Endothelial cell of umbilical vein (primary cell): ENCODE data around the gene SETBP1. TPM values are rescaled to one million over a fixed set of nuclear protein-coding genes. Genes with fewer than 3 reads are reported as not detected.

Experiments
- BruUV-seq: library from RNA; stranded (reverse); fragments of 400-500 nt; replicated peaks from 2 replicates; lab custom pipeline; 2021; lab: Mats Ljungman, UMichigan
- CTCF ChIA-PET: fragments of 300-600, 350-600 bp; sonication (Branson Sonifier 250); formaldehyde crosslinking; loops from one replicate; lab custom pipeline; 2021; ENCODE audit warnings: antibody characterized with exemption, inconsistent platforms; lab: Charles Lee
- POLR2A ChIA-PET: fragments of 300-600, 350-600 bp; sonication (Branson Sonifier 250); formaldehyde crosslinking; loops from one replicate; lab custom pipeline; 2021; ENCODE audit warnings: antibody characterized with exemption, inconsistent platforms; lab: Charles Lee
- DNase-seq: peaks from one replicate; pipeline ENCODE4 v3.0.0-alpha.2; 2011; ENCODE audit warnings: low read depth, low spot score
- FAIRE-seq: peaks from 2 replicates; lab custom pipeline; 2011; peaks lifted over from hg19 to GRCh38; lab: Jason Lieb, UNC
- H2AFZ ChIP-seq: 2 replicates; pipeline ENCODE4 v1.6.0; 2012; ENCODE audit warnings: low read depth, low read length, control low read depth, inconsistent platforms
- H3K27ac ChIP-seq: 2 replicates; pipeline ENCODE4 v1.5.1; 2011; ENCODE audit warnings: low read depth, mild to moderate bottlenecking, control low read depth, low read length, moderate library complexity; ENCODE audit not compliant: insufficient read depth
- H3K27me3 ChIP-seq, 2 experiments: 2 replicates each; pipeline versions ENCODE4 v1.6.0 to v1.6.1; 2011; ENCODE audit warnings: low read length in 2 of 2, mixed read lengths in 1 of 2; ENCODE audit not compliant: control insufficient read depth in 2 of 2, insufficient read depth in 2 of 2
- H3K36me3 ChIP-seq, 2 experiments: 2 replicates in 1 of 2; 3 replicates in 1 of 2; pipeline ENCODE4 v1.5.1; 2011; ENCODE audit warnings: low read length in 2 of 2, mild to moderate bottlenecking in 1 of 2, moderate library complexity in 1 of 2; ENCODE audit not compliant: control insufficient read depth in 2 of 2, insufficient read depth in 2 of 2; ENCODE audit errors: extremely low read depth in 1 of 2
- H3K4me1 ChIP-seq: 3 replicates; pipeline ENCODE4 v1.5.1; 2011; ENCODE audit warnings: mild to moderate bottlenecking, low read length; ENCODE audit not compliant: control insufficient read depth, insufficient read depth; ENCODE audit errors: extremely low read depth
- H3K4me2 ChIP-seq: 2 replicates; pipeline ENCODE4 v1.6.1; 2011; ENCODE audit warnings: low read length, control low read depth, mixed read lengths; ENCODE audit not compliant: insufficient read depth
- H3K4me3 ChIP-seq, 3 experiments: fragments of 200-600 bp in 1 of 3; sonication (generic), shearing (Covaris generic) in 1 of 3; replicated peaks in 1 of 3; 2 replicates each; pipeline ENCODE4 v1.5.1; 2011 to 2016; ENCODE audit warnings: control low read depth in 3 of 3, low read length in 3 of 3, mild to moderate bottlenecking in 2 of 3, inconsistent platforms in 1 of 3, low read depth in 1 of 3, moderate library complexity in 1 of 3; ENCODE audit not compliant: insufficient read depth in 1 of 3
- H3K79me2 ChIP-seq: 2 replicates; pipeline ENCODE4 v1.6.0; 2012; ENCODE audit warnings: low read length, inconsistent platforms; ENCODE audit not compliant: control insufficient read depth, insufficient read depth
- H3K9ac ChIP-seq: replicated peaks from 2 replicates; pipeline ENCODE3; 2011; ENCODE audit warnings: low read length, control low read depth; ENCODE audit not compliant: insufficient read depth; ENCODE audit errors: extremely low read depth
- H3K9me1 ChIP-seq: replicated peaks from 3 replicates; pipeline ENCODE4 v1.6.0; 2011; ENCODE audit warnings: mild to moderate bottlenecking, low read length; ENCODE audit not compliant: control insufficient read depth, insufficient read depth; ENCODE audit errors: extremely low read depth
- H3K9me3 ChIP-seq: replicated peaks from 2 replicates; pipeline ENCODE4 v1.5.1; 2012; ENCODE audit warnings: low read length, inconsistent platforms; ENCODE audit not compliant: control insufficient read depth, insufficient read depth
- H4K20me1 ChIP-seq: replicated peaks from 2 replicates; pipeline ENCODE3; 2011; ENCODE audit warnings: mild to moderate bottlenecking, low read length; ENCODE audit not compliant: control insufficient read depth, insufficient read depth; ENCODE audit errors: extremely low read depth
- CTCF ChIP-seq, 2 donors: IDR thresholded peaks; 1 replicate in 1 of 2; 2 replicates in 1 of 2; pipeline ENCODE4 v1.5.1; 2011; ENCODE audit warnings: low read length in 2 of 2, mild to moderate bottlenecking in 2 of 2, moderate library complexity in 2 of 2, control low read depth in 1 of 2, inconsistent platforms in 1 of 2, low read depth in 1 of 2; ENCODE audit not compliant: insufficient read depth in 1 of 2; ENCODE audit errors: extremely low read depth in 1 of 2
- EZH2 ChIP-seq: IDR thresholded peaks from 2 replicates; pipeline ENCODE4 v1.6.1; 2012; ENCODE audit warnings: borderline replicate concordance, low read depth, mild to moderate bottlenecking, moderate library complexity, low read length, inconsistent platforms; ENCODE audit not compliant: severe bottlenecking
- FOS ChIP-seq: IDR thresholded peaks from 2 replicates; pipeline ENCODE4 v1.6.1; 2011; ENCODE audit warnings: mild to moderate bottlenecking, low read length, moderate library complexity, borderline replicate concordance; ENCODE audit not compliant: insufficient read depth
- GATA2 ChIP-seq: IDR thresholded peaks from 2 replicates; pipeline ENCODE4 v1.7.0; 2011; ENCODE audit warnings: low read depth, mild to moderate bottlenecking, moderate library complexity, mixed read lengths, low read length; ENCODE audit not compliant: insufficient read length, insufficient read depth
- JUN ChIP-seq: IDR thresholded peaks from 2 replicates; pipeline ENCODE4 v1.6.1; 2011; ENCODE audit warnings: borderline replicate concordance, low read depth; ENCODE audit not compliant: insufficient read length, insufficient read depth
- MAX ChIP-seq: IDR thresholded peaks from 2 replicates; pipeline ENCODE4 v1.6.1; 2011; ENCODE audit not compliant: insufficient read depth, insufficient read length
- MYC ChIP-seq: IDR thresholded peaks from one replicate; pipeline ENCODE4 v1.6.1; 2011; ENCODE audit warnings: mild to moderate bottlenecking, low read depth, low read length
- POLR2A ChIP-seq: IDR thresholded peaks from 2 replicates; pipeline ENCODE4 v1.6.1; 2012; ENCODE audit warnings: low read depth, mild to moderate bottlenecking, control low read depth, low read length
- POLR2AphosphoS5 ChIP-seq: IDR thresholded peaks from 2 replicates; pipeline ENCODE4 v1.6.1; 2012; ENCODE audit warnings: low read depth, mild to moderate bottlenecking, control low read depth, low read length, moderate library complexity; ENCODE audit not compliant: insufficient read depth
- dilution Hi-C: fragments of 300-500 bp; cut with MboI; formaldehyde crosslinking; loops from one replicate; pipeline ENCODE4 v1.15.0; 2019; ENCODE audit warnings: low sequenced_read_pairs; ENCODE audit not compliant: extremely low pct_ligation_motif_present
- intact Hi-C: fragments of 100-400 bp; cut with micrococcal nuclease; formaldehyde crosslinking; loops from one replicate; pipeline ENCODE4 v1.10.0; 2022
- polyA plus RNA-seq, 4 experiments: library from polyadenylated mRNA; depleted of rRNA in 3 of 4; stranded (reverse) in 3 of 4; unstranded in 1 of 4; fragments of >200 nt; gene quantifications; 2 replicates each; pipeline versions ENCODE4 v1.2.1 to v1.2.3, GENCODE V29; 2011 to 2012; ENCODE audit warnings: missing spikeins in 1 of 4
- total RNA-seq: library from RNA; stranded (reverse); gene quantifications from 2 replicates; pipeline ENCODE4 v1.2.3, GENCODE V29; 2021

The SETBP1 gene
- total and polyA plus RNA-seq, 2 donors (not counting 3 experiments of a cell fraction or from before 2014, with no cell fraction given), result 0.76 to 3.1 TPM

GRCh38 chr18:45025089-45025450, 344.4 kb downstream of the SETBP1 start:
- dilution Hi-C loops (no loop called here), intact Hi-C loops (no loop called here)
- Histone ChIP-seq H3K27ac (no peak overlapping the region), H3K9ac (no peak overlapping the region), H3K9me3 (no peaks in the 10 kb centered on the region), H3K4me3 (no peak overlapping the region), H3K9me1 (no peaks in the 10 kb centered on the region), H3K79me2 (no peaks in the 10 kb centered on the region), H2AFZ (no peak overlapping the region), H3K4me2 (no peak overlapping the region), H3K4me1 (no peaks in the 10 kb centered on the region), H4K20me1 (no peaks in the 10 kb centered on the region), H3K27me3 (no peaks in the 10 kb centered on the region), H3K36me3 (no peaks in the 10 kb centered on the region)
- DNase-seq, result no peak
- CTCF ChIA-PET, result no interaction called here
- no peak for FAIRE-seq
- TF ChIP-seq GATA2 (no peak), EZH2 (no peak), MAX (no peak), CTCF (IDR thresholded peaks at IDR 0.05; ENCODE audit: extremely low read depth in 1 of 2, insufficient read depth in 1 of 2, low read depth in 1 of 2, low read length in 2 of 2) (no peak), MYC (no peak), JUN (no peak), POLR2AphosphoS5 (no peak), FOS (no peak), POLR2A (no peak)
- POLR2A ChIA-PET, result no interaction called here
- BruUV-seq, result no TSS peak
